ENCODE data around the gene SF3B6.

DNA sequence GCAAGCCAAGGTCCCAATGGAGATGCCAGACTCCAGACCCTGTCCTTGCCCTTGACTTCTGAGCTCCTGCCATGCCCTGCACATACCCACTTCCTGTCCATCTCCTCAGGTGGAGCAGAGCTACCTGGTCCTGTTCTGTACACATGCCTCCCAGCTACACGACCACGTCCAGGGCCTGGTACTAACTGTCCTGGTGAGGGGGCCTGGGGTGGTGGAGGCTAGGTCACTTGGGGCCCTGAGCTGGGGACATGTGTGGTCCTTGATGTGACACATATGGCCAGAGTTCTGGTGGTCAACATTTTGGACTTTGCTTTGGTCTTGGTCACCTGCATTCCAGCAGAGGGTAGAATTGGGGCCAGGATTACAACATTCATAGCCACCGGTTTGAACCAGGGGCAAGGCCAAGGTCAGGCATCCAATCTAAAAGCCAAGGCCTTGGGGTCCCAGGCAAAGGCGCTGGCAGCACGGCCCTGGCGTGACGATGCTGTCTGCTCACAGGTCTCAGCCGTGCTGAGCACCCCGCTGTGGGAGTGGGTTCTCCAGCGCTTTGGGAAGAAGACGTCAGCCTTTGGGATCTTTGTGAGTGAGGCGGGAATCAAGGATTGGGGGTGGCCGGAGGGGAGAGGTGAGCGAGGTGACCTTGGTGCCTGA lies 53.7 kb downstream of the SF3B6 start:
- TF ChIP-seq POLR2A (IDR thresholded peaks at IDR 0.05) = no peak
- TF ChIP-seq, protein P1, sequence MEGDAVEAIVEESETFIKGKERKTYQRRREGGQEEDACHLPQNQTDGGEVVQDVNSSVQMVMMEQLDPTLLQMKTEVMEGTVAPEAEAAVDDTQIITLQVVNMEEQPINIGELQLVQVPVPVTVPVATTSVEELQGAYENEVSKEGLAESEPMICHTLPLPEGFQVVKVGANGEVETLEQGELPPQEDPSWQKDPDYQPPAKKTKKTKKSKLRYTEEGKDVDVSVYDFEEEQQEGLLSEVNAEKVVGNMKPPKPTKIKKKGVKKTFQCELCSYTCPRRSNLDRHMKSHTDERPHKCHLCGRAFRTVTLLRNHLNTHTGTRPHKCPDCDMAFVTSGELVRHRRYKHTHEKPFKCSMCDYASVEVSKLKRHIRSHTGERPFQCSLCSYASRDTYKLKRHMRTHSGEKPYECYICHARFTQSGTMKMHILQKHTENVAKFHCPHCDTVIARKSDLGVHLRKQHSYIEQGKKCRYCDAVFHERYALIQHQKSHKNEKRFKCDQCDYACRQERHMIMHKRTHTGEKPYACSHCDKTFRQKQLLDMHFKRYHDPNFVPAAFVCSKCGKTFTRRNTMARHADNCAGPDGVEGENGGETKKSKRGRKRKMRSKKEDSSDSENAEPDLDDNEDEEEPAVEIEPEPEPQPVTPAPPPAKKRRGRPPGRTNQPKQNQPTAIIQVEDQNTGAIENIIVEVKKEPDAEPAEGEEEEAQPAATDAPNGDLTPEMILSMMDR (IDR thresholded peaks at IDR 0.05) = no peak
